AG10803 (cell line): ENCODE measurements around the gene CARD6.
"Not testable (repeated sequence)": the region's sequence is repeated elsewhere in the genome, so short reads cannot be mapped to it uniquely, and the experiment has no call there.

Experiments used
- DNase-seq: peaks from one replicate; pipeline ENCODE4 v3.0.0; 2010; ENCODE audit warnings: low read depth
- H3K4me3 ChIP-seq: 2 replicates; pipeline ENCODE4 v1.5.1; 2011; ENCODE audit warnings: mild to moderate bottlenecking, low read length, control low read depth
- CTCF ChIP-seq: conservative IDR thresholded peaks from 2 replicates; pipeline ENCODE4 v1.5.1; 2011; ENCODE audit warnings: mild to moderate bottlenecking, low read length, control low read depth, inconsistent platforms

Gene CARD6

GRCh38 chr5:40869384-40869783 lies 28.2 kb downstream of the CARD6 start:
- no peak for TF ChIP-seq CTCF
- no peak overlapping the region for H3K4me3 ChIP-seq
- DNase-seq = no peak

GRCh38 chr5:40871177-40871576 lies 30.0 kb downstream of the CARD6 start:
- H3K4me3 ChIP-seq = no peak overlapping the region
- no peak for DNase-seq
- TF ChIP-seq CTCF = no peak

GRCh38 chr5:40872253-40872652 lies 31.1 kb downstream of the CARD6 start:
- DNase-seq, H3K4me3 ChIP-seq: not testable (repeated sequence)

GRCh38 chr5:40873286-40873880 lies 32.2 kb downstream of the CARD6 start:
- TF ChIP-seq CTCF = no peak
- no peak for DNase-seq
- no peak overlapping the region for H3K4me3 ChIP-seq

- H3K4me3 ChIP-seq = no peak overlapping the region
These were observed 34.8 kb downstream of the CARD6 start for GRCh38 chr5:40875958-40876357.

GRCh38 chr5:40877371-40877988 lies 36.3 kb downstream of the CARD6 start:
- TF ChIP-seq CTCF = no peak
- no peak overlapping the region for H3K4me3 ChIP-seq
- DNase-seq = no peak

More at GRCh38 chr5:40875958-40876357, 34.8 kb downstream of the CARD6 start:
- no peak for TF ChIP-seq CTCF
- DNase-seq = no peak

- TF ChIP-seq CTCF = peak; percentile 53
- peak; percentile 27 for DNase-seq
- H3K4me3 ChIP-seq = no peak overlapping the region
These were observed 38.2 kb downstream of the CARD6 start for GRCh38 chr5:40879163-40879942.
